DOHH2 (cell line): Measurements from ENCODE around the gene COL9A3.

Source experiments
- CTCF ChIP-seq: fragments of 200-600 bp; sonication (generic); IDR thresholded peaks from one replicate; pipeline ENCODE4 v1.5.1; 2014; ENCODE audit warnings: antibody characterized with exemption, mild to moderate bottlenecking, low read depth, low read length; ENCODE audit not compliant: poor library complexity, severe bottlenecking
- EZH2phosphoT487 ChIP-seq: fragments of 200-600 bp; sonication (generic); IDR thresholded peaks from 2 replicates; pipeline ENCODE4 v1.6.1; 2017; ENCODE audit warnings: borderline replicate concordance, mild to moderate bottlenecking, antibody characterized with exemption, low read length, moderate library complexity, mixed read lengths

GRCh38 chr20:62888406-62888805 is 71.6 kb downstream of the COL9A3 start:
- TF ChIP-seq CTCF (no peak), EZH2phosphoT487 (no peak)
